OCI-LY7 (cell line): Measurements from ENCODE around the gene IL15RA.

Experiments used
- CTCF ChIP-seq: fragments of 200-600 bp; sonication (generic); conservative IDR thresholded peaks from 2 replicates; pipeline ENCODE4 v1.5.1; 2014; ENCODE audit warnings: mild to moderate bottlenecking, antibody characterized with exemption, low read length, moderate library complexity, mixed read lengths
- EZH2phosphoT487 ChIP-seq: fragments of 200-600 bp; sonication (generic); IDR thresholded peaks from 2 replicates; pipeline ENCODE4 v1.6.1; 2018; ENCODE audit warnings: low read depth, borderline replicate concordance, mild to moderate bottlenecking, mixed run types, antibody characterized with exemption, low read length, moderate library complexity, mixed read lengths

- no peak for TF ChIP-seq CTCF
- TF ChIP-seq EZH2phosphoT487, result no peak
These were observed 73.8 kb downstream of the IL15RA start for GRCh38 chr10:5903563-5903962.
